ENCODE data around the gene AMIGO1.

Gene AMIGO1

GRCh38 chr1:109466452-109467300, 42.9 kb downstream of the AMIGO1 start, which contains the start of gene SYPL2:
TSS of gene SYPL2 (plus strand) at chr1:109466546. CDS start at chr1:109466844, 298 bp downstream.
- in situ Hi-C loops (cut with MboI; ENCODE audit: low sequenced_read_pairs) = no loop called here

GRCh38 chr1:109466125-109466451, 43.4 kb downstream of the AMIGO1 start:
- in situ Hi-C loops (cut with MboI; ENCODE audit: low sequenced_read_pairs) = no loop called here

GRCh38 chr1:109457819-109458218, 51.7 kb downstream of the AMIGO1 start:
- in situ Hi-C loops (cut with MboI; ENCODE audit: low sequenced_read_pairs) = no loop called here

GRCh38 chr1:109454497-109455133, 54.9 kb downstream of the AMIGO1 start:
- in situ Hi-C loops (cut with MboI; ENCODE audit: low sequenced_read_pairs) = no loop called here
